DND-41 (cell line): ENCODE data around the gene ZNF366.

Source experiments
- ATAC-seq: fragments of 200-7000 bp; cut with Tn5 transposase; 3 replicates; pipeline ENCODE4 v1.9.1; 2021; ENCODE audit warnings: low read depth; ENCODE audit not compliant: insufficient read depth
- DNase-seq: peaks from one replicate; pipeline ENCODE4 v3.0.0-alpha.2; 2020
- H2AFZ ChIP-seq: 2 replicates; pipeline ENCODE4 v1.6.0; 2012; ENCODE audit warnings: low read depth, low read length
- H3K27ac ChIP-seq: 2 replicates; pipeline ENCODE4 v1.5.1; 2012; ENCODE audit warnings: low read length, inconsistent platforms
- H3K27me3 ChIP-seq: fragments of 200-600 bp; sonication (generic); 2 replicates; pipeline ENCODE4 v1.6.0; 2012; ENCODE audit warnings: low read length, mild to moderate bottlenecking, inconsistent platforms; ENCODE audit not compliant: insufficient read depth, poor library complexity
- H3K36me3 ChIP-seq: 2 replicates; pipeline ENCODE4 v1.5.1; 2012; ENCODE audit warnings: low read length, inconsistent platforms; ENCODE audit not compliant: insufficient read depth
- H3K4me1 ChIP-seq: 2 replicates; pipeline ENCODE4 v1.5.1; 2012; ENCODE audit warnings: mild to moderate bottlenecking, low read length; ENCODE audit not compliant: insufficient read depth
- H3K4me2 ChIP-seq: 2 replicates; pipeline ENCODE4 v1.6.0; 2012; ENCODE audit warnings: mild to moderate bottlenecking, moderate library complexity, low read length, inconsistent platforms; ENCODE audit not compliant: insufficient read depth
- H3K4me3 ChIP-seq, 2 experiments: fragments of 200-600 bp in 1 of 2; shearing (Covaris generic) in 1 of 2; 2 replicates each; pipeline ENCODE4 v1.5.1; 2012 to 2016; ENCODE audit warnings: inconsistent platforms in 2 of 2, low read length in 2 of 2, mild to moderate bottlenecking in 2 of 2, low read depth in 1 of 2, moderate library complexity in 1 of 2
- H3K79me2 ChIP-seq: 2 replicates; pipeline ENCODE4 v1.6.0; 2012; ENCODE audit warnings: low read length, inconsistent platforms; ENCODE audit not compliant: insufficient read depth
- H3K9ac ChIP-seq: 2 replicates; pipeline ENCODE4 v1.6.0; 2012; ENCODE audit warnings: low read depth, mild to moderate bottlenecking, inconsistent platforms, low read length, moderate library complexity
- H3K9me3 ChIP-seq: 2 replicates; pipeline ENCODE4 v1.5.1; 2012; ENCODE audit warnings: low read length, moderate library complexity, mild to moderate bottlenecking, inconsistent platforms; ENCODE audit not compliant: insufficient read depth, severe bottlenecking
- H4K20me1 ChIP-seq: 2 replicates; pipeline ENCODE4 v1.6.0; 2012; ENCODE audit warnings: low read length; ENCODE audit not compliant: insufficient read depth
- EZH2 ChIP-seq: IDR thresholded peaks from 3 replicates; pipeline ENCODE4 v1.6.1; 2012; ENCODE audit warnings: borderline replicate concordance, low read depth, mild to moderate bottlenecking, moderate library complexity, low read length, inconsistent platforms; ENCODE audit not compliant: severe bottlenecking
- TF ChIP-seq, protein P1 (sequence below): IDR thresholded peaks from 2 replicates; pipeline ENCODE4 v1.5.1; 2012; ENCODE audit warnings: borderline replicate concordance, low read length, moderate library complexity, mild to moderate bottlenecking; ENCODE audit not compliant: poor library complexity, severe bottlenecking; ENCODE audit errors: extremely low read depth

ZNF366 gene

DNA sequence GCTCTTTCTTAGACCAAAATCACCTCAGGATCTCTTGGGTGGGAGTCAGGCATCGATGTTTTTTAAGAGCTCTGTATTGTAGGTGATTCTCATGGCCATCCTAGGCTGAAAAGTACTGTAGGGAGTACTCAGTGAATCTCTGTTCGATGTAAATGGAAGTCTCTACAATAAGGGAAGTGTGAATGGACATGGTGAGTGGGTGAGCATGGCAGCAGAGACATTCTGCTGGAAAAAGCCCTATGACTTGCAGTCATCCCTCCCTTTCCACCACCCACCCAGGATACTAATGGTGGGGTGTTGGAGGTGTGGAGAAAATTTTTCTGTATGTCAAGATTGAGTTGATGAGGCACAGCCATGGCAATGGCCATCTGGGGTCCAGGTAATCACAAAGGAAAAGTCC is 30.9 kb downstream of the ZNF366 start:
- Histone ChIP-seq H2AFZ (no peak overlapping the region), H3K4me1 (no peaks in the 10 kb centered on the region), H3K9ac (no peak overlapping the region), H3K4me3 (no peak overlapping the region), H4K20me1 (no peaks in the 10 kb centered on the region), H3K27me3 (peaks cover 17% of the 10 kb centered on the region), H3K36me3 (no peaks in the 10 kb centered on the region), H3K27ac (no peak overlapping the region), H3K79me2 (no peaks in the 10 kb centered on the region), H3K4me2 (no peak overlapping the region), H3K9me3 (no peaks in the 10 kb centered on the region)
- no peak for TF ChIP-seq EZH2
- TF ChIP-seq, protein P1, sequence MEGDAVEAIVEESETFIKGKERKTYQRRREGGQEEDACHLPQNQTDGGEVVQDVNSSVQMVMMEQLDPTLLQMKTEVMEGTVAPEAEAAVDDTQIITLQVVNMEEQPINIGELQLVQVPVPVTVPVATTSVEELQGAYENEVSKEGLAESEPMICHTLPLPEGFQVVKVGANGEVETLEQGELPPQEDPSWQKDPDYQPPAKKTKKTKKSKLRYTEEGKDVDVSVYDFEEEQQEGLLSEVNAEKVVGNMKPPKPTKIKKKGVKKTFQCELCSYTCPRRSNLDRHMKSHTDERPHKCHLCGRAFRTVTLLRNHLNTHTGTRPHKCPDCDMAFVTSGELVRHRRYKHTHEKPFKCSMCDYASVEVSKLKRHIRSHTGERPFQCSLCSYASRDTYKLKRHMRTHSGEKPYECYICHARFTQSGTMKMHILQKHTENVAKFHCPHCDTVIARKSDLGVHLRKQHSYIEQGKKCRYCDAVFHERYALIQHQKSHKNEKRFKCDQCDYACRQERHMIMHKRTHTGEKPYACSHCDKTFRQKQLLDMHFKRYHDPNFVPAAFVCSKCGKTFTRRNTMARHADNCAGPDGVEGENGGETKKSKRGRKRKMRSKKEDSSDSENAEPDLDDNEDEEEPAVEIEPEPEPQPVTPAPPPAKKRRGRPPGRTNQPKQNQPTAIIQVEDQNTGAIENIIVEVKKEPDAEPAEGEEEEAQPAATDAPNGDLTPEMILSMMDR = no peak
- DNase-seq = no peak
- ATAC-seq = no peak

- Histone ChIP-seq H3K27me3 (peaks cover 29% of the 10 kb centered on the region), H4K20me1 (no peaks in the 10 kb centered on the region), H3K9ac (no peak overlapping the region), H3K4me2 (no peak overlapping the region), H3K79me2 (no peaks in the 10 kb centered on the region), H3K36me3 (no peaks in the 10 kb centered on the region), H3K4me1 (no peaks in the 10 kb centered on the region), H3K9me3 (no peaks in the 10 kb centered on the region), H2AFZ (no peak overlapping the region), H3K4me3 (no peak overlapping the region), H3K27ac (no peak overlapping the region)
- no peak for ATAC-seq
- TF ChIP-seq, protein P1 = no peak
- TF ChIP-seq EZH2 = no peak
- no peak for DNase-seq
Observed at GRCh38 chr5:72474516-72474915, 32.7 kb downstream of the ZNF366 start.

GRCh38 chr5:72474046-72474500 is 33.1 kb downstream of the ZNF366 start:
- DNase-seq (no peak), ATAC-seq (no peak)
- Histone ChIP-seq H4K20me1 (no peaks in the 10 kb centered on the region), H3K79me2 (no peaks in the 10 kb centered on the region), H3K36me3 (no peaks in the 10 kb centered on the region), H3K27me3 (peaks cover 32% of the 10 kb centered on the region), H2AFZ (no peak overlapping the region), H3K4me3 (no peak overlapping the region), H3K4me1 (no peaks in the 10 kb centered on the region), H3K4me2 (no peak overlapping the region), H3K9ac (no peak overlapping the region), H3K27ac (no peak overlapping the region), H3K9me3 (no peaks in the 10 kb centered on the region)
- TF ChIP-seq EZH2 = no peak
- TF ChIP-seq, protein P1 = no peak

- Histone ChIP-seq H3K79me2 (no peaks in the 10 kb centered on the region), H3K27me3 (peaks cover 25% of the 10 kb centered on the region), H3K36me3 (no peaks in the 10 kb centered on the region), H3K4me1 (no peaks in the 10 kb centered on the region), H4K20me1 (no peaks in the 10 kb centered on the region), H3K9me3 (no peaks in the 10 kb centered on the region), H3K4me3 (no peak overlapping the region), H3K27ac (no peak overlapping the region), H3K9ac (no peak overlapping the region), H2AFZ (no peak overlapping the region), H3K4me2 (no peak overlapping the region)
- DNase-seq = no peak
- TF ChIP-seq EZH2 = no peak
- TF ChIP-seq, protein P1 = no peak
- no peak for ATAC-seq
Observed at GRCh38 chr5:72472666-72473422, 34.4 kb downstream of the ZNF366 start.
